Gastroesophageal sphincter (tissue), 3 donors: ENCODE data around the gene BASP1.

Source experiments
- EP300 ChIP-seq: sonication (generic); formaldehyde crosslinking; IDR thresholded peaks from one replicate; pipeline ENCODE4 v1.6.1; 2017; ENCODE audit warnings: antibody characterized with exemption, mild to moderate bottlenecking
- POLR2A ChIP-seq, 2 donors: fragments of 450-650 bp; IDR thresholded peaks; one replicate each; pipeline ENCODE4 v1.6.1; 2017; ENCODE audit warnings: antibody characterized with exemption in 2 of 2, mild to moderate bottlenecking in 2 of 2, moderate library complexity in 1 of 2
- POLR2AphosphoS5 ChIP-seq: sonication (generic); formaldehyde crosslinking; IDR thresholded peaks from one replicate; pipeline ENCODE4 v1.6.1; 2017; ENCODE audit warnings: antibody characterized with exemption
- TF ChIP-seq, protein P1 (sequence below), 4 experiments: fragments of 200-600 bp in 2 of 4; fragments of 450-650 bp in 2 of 4; sonication (generic) in 1 of 4; IDR thresholded peaks; one replicate each; pipeline ENCODE4 v1.5.1; 2017 to 2019; ENCODE audit warnings: antibody characterized with exemption in 4 of 4, mild to moderate bottlenecking in 2 of 4, moderate library complexity in 2 of 4

DNA sequence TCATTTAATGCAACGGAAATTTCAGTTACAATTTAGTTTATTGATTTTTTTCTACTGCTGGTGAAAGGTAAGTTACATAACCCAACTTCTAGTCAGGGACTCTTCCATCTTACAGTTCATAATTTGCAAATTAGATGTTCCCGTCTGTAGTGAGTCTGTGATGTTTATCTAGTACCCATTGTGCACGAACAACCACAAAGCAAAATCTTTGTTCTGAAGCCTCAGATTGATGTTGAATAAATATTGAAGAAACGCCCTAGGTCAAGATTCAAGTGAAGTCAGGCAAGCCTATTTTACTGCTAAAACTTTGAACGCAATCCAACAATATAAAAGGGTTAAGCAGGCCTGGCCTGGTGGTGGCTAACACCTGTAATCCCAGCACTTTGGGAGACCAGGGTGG is 43.1 kb downstream of the BASP1 start:
- TF ChIP-seq, protein P1, sequence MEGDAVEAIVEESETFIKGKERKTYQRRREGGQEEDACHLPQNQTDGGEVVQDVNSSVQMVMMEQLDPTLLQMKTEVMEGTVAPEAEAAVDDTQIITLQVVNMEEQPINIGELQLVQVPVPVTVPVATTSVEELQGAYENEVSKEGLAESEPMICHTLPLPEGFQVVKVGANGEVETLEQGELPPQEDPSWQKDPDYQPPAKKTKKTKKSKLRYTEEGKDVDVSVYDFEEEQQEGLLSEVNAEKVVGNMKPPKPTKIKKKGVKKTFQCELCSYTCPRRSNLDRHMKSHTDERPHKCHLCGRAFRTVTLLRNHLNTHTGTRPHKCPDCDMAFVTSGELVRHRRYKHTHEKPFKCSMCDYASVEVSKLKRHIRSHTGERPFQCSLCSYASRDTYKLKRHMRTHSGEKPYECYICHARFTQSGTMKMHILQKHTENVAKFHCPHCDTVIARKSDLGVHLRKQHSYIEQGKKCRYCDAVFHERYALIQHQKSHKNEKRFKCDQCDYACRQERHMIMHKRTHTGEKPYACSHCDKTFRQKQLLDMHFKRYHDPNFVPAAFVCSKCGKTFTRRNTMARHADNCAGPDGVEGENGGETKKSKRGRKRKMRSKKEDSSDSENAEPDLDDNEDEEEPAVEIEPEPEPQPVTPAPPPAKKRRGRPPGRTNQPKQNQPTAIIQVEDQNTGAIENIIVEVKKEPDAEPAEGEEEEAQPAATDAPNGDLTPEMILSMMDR (IDR thresholded peaks at IDR 0.05): no peak
- no peak for TF ChIP-seq POLR2AphosphoS5
- no peak for TF ChIP-seq EP300
- no peak for TF ChIP-seq POLR2A (IDR thresholded peaks at IDR 0.05)
